ENCODE results near the gene LRRC7.

Gene LRRC7

DNA sequence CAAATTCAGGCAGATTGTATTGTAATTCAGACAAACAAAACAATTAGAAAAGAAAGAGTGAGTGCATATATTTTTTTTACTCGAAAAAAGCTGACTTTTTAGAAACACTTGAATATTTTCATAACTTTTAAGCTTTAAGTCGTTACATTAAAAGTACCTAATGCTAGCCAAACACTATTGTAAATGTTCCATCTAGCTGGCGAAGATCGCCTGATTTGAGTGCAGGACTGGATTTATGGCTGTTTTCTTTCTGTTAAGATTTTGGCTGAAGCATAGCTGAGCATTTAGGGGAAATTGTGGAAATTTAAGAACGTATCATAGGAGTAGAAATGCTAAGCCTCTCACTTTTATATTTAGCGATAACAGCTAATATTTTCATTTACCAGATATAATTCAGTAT lies 24.6 kb downstream of the LRRC7 start:
- DNase-seq, result no peak

DNA sequence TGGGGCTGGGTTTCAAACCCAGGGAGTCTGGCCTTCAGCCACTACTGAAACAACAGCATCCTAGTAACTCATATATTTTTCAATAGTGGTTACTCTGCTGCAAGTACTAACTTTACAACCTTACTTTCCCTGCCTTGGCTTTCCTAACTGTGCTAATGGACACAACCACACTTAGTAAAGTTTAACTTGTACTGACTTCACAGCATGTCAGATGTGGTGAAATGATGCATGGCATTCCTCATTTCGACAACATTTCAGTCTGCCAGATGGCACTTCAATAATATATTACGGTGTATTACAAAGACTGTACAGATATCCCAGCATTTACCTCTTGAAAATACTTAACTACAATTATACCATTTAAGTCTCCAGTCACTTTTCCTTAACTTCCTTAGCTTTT lies 27.8 kb downstream of the LRRC7 start:
- DNase-seq, result no peak

DNA sequence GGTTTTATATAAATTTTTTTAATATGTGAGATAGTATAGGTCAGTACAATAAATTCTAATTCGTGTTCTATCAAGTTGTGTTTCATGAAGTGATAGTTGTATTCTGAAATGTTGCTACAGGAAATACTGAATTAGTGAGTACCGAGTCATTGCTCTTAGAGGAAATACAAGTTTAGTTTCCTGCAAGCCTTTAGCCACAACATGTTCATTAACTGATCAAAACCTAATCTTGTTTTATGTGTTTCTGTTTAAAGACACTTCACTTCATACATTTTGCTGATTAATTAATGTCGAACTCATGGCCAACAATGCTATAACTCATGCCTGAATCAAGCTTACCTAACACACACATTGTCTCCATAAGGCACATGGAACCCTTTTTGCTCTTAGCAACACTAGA lies 43.6 kb downstream of the LRRC7 start:
- DNase-seq, result no peak

DNA sequence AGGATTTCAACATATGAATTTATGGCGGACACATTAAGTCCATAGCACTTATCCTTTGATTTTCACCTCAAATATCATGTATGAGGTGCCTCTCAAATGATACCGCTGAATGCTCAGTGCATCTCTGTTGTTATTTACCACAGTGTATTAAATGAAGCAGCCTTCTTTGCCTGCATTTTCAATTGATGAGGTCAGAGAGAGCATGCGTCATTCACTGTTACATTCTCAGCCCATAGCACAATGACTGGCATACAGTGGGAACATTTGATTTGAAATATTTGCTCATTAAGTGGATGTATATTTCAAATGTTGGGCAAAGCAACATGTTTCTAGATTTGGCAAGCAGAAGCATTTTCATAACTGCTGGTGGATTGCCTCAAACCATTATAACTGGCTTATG lies 45.7 kb downstream of the LRRC7 start:
- no peak for DNase-seq

DNA sequence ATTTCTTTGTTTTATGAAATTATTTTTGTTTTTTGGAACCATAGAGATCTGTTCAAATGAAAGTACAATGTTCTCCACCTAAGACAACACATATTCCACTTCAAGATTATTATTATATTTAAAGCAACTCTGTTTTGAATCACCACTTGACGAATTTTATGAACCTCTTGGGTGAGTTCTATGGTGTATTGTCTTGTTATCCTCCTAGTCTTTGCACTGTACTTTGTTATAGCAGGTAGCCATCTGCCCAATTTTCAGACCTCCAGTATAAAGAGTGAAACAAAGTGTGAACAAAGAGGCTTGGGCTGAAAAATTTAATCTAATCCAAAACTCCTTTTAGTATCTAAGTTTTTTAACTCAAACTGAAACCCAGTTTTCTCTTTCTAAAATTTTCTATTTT lies 71.0 kb downstream of the LRRC7 start:
- no peak for DNase-seq

DNA sequence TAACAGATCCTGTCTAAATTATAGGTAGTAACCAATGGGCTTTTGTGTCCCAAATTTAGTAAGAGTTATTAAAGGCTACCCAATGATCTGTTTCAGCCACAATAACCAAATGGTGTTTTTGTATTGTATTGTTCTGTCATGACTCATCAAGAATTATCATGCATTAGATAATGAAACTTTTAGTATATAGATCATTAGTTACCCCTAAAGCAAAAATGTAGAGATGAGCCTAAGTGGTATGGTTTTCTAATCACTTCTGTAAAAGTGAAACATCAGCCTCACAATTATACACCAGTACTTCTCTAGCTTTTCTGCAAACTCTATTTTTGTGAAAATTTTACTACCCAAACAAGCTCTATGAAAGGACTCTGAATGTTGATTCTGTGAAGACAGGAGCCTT lies 71.4 kb downstream of the LRRC7 start:
- DNase-seq, result no peak

DNA sequence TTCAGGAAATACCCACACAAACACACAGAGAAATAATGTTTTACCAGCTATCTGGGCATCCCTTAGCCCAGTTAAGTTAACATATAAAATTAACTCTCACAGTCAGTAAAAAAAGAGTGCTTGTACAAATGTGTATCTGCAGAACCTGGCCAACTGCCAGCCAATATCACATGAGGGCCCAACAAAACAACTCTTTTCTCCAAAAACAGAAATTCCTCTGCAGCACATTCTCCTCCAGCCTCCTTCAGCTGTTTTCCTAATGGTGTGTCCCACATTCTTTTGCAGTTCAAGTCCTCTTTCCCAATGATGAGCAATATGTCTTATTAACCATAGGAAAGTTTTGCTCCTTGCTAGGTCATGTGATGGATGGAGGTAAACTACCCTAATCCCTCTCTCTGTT lies 75.5 kb downstream of the LRRC7 start:
- peak; percentile 16 for DNase-seq

DNA sequence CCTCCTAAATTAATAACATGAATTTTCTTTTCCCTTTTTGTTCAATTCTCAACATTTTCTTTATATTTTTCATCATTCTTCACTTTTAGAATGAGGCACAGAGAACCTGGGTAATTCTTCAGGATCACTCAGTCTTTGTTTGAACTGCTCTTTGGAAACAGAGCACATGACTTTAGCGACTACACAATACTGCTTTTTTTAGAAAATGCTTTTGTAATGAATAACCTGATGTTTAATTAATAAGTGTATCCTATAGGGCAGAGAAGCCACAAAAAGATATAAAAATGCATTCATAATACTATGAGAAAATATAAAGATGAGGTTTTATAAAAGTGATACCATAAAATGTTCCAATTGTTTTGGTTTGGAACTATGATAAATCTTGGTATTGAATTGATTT lies 77.8 kb downstream of the LRRC7 start:
- DNase-seq, result no peak

DNA sequence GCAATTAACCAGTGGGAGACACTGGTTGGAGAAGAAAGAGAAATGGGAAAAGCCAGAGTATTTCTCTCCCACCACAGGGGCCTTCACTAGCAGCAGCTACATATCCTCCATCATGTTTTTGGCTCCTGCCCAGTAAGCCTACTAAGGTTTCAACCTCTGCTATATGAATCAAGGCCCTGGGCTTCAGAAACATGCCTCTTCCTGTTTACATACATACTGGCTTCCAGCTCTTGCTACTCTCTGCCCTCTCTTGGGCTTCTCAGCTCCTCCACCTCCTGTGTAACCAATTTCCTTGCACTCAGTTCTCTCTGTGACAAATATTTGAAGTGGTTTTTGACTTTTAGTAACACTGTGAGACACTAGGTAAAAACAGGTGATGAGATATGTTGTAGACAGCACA lies 80.8 kb downstream of the LRRC7 start:
- peak; percentile 8 for DNase-seq

DNA sequence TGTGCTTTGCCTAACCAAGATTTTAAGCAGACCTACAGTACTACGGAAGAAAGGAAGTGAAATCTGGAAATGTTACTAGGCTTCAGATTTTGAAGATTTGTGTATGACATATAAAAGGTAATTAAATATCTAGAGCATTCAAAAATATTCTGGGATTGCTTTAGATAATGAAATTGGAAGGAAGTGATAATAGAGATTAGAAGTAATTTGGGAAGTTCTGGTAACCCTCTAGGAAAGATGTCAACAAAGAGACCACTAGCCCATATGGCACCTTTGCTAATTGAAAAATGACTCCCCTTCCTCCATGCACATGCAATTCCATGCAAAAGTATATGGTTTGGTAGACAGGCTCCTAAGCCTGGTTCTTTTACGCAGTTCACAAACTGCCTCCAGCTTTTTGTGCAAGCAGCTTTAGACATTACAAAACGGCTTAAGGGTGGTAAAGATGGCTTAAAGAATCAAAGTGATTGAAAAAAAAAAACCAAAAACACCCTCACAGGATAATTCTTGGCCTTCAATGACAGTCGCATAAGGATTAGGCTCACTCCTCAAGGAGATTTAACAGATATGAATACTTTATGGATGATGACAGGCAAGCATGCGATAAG lies 81.8 kb downstream of the LRRC7 start:
- no peak for DNase-seq

DNA sequence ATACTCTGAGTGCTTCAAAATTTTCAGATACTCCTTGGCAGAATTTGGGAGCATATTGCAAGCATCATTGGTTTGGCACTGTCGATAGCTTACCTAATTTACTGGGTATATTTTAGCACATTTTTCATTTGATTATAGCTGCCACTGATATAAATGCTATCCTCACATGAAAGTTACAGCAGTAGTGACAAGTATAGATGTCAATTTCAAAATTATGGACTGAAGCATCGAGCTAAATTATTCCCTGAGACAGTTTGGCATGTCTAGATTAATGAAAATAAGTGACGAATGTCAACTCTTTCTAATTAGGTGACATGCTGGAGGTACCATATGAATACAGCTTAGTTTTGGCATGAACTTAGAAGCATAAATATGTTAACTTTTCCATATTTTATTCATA lies 83.1 kb downstream of the LRRC7 start:
- DNase-seq, result no peak

DNA sequence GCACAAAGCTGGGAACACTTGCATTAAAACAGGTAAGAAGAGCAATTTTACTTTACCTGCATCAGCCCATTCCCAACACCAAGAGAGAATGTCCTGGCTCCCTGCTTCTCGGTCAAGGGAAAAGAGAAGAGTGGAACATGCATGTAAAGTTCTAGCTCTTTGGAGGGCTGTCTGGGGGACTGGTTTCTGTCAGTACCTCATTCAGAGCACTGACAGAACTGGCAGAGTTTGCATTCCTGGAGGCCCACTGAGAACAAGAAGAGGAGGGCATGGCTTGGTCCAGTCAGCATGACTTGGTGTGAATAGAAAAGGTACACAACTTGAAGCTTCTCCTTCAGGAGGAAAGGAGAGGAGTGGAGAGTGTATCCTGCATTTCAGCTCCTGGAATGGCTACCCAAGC lies 83.9 kb downstream of the LRRC7 start:
- DNase-seq, result no peak

DNA sequence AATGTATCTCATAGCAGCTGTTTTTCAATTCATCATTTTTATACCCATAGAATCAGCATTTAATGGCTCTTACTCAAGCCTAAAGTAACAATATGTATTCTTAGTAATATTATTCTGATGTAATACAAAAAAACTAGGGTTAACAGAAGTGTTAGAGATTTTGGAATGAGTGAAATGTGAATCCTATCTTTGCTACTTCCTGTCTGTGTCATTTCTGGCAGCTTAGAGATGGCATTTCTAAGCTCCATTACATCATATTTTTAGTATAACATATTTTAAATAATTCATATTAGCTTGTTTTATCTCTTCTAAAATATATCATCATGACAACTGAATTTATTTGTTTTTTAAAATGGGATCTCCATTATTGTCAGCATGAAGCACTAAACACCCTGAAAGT lies 90.2 kb downstream of the LRRC7 start:
- peak; percentile 50 for DNase-seq

DNA sequence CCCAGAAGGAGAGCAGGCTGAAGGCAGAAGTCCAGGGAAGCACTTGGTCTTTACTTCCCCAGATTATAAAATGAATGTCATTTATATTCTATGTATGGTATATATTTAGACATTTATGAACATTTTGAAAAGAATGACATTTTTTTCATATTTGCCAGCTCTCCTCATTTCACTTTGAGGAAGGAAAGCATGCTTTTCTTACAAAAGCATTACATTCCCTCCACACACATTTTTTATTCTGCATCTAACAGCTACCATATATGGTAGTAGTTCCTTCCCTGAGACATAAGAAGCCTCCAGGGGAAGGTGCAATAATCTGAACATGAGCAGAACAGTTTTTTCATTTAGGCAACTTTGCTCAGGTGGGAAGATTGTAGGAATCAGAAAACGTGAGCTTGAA lies 94.0 kb downstream of the LRRC7 start:
- peak; percentile 45 for DNase-seq

DNA sequence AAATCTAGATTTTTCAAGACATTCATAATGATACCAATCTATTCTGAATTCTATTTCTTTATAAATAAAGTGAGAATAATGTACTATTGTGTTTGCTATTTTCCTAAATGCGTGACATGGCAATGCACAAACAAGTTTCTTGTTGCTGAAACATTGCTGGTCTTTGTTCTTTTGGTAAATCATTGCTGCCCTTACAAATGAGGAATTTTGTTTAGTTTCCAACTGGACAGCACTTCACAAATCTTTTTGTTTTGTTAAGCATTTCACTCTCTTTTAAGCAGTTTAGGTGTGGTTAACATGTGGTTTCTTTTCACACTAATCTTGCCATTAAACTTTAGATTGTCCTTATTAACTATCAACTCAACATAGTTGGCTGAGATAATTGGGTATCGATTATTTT lies 94.6 kb downstream of the LRRC7 start:
- DNase-seq, result no peak

DNA sequence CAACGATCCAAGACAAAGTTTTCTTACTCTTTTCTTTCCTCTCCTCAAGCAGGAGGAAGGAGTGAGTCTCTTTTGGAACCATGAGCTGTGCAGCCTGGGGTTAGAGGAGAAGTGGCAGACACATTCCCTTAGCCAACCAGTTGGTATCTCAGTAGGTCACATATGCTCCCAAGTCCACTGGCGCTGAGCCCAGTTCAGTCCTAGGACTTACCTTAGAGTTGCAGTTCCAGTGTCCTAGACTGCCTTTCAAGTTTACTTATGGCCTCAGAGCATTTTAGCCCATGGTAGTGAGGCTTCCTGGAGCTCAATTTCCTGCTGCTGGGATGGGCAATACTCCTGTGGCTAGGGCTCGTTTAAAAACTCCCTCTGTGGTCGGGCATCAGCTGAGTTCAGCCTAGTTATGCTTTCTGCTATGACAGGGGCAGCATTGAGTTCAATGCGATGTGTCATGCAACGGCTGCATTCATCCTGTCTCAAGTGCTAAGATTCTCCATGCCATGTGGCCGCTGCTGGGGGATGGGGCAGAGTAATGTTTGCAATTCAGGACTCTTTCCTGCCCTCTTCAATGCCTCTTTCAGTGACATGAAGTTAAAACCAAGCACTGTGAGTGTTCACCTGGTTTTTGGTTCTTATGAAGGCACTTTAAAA lies 103.8 kb downstream of the LRRC7 start:
- DNase-seq, result peak; percentile 30

DNA sequence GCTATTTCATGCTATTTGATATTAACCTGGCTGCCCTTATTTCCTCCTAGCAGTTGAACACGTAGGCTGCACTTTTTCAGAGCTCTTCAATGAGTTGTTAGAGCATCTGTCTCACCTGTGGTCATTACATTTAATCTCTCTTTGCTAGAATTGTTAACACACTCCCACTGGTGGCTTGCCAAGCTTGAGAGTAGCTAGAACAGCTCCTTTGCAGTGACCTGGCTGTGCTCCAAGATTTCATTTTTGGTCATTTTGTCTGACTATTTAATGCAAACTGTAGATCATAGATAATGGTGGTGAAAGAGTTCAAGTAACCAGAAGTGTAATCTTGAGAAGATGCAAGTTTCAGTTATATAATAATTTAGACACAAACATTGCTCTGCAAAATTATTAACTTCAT lies 105.6 kb downstream of the LRRC7 start:
- no peak for DNase-seq

DNA sequence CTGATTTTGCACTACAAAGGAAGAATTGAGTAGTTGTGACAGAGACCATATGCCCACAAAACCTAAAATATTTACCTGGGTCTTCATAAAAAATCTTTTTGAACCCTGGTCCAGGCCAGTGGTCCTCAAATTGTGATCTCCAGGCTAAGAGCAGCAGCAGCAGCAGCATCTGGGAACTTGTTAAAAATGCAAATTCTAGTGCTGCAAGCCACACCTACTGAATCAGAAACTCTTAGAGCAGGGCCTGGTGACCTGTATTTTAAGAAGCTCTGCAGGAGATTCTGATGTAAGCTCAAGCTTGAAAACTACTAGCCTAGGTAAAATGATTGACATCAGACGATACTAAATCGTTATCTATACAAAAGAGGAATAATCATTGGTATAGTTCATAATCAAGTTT lies 112.2 kb downstream of the LRRC7 start:
- no peak for DNase-seq

DNA sequence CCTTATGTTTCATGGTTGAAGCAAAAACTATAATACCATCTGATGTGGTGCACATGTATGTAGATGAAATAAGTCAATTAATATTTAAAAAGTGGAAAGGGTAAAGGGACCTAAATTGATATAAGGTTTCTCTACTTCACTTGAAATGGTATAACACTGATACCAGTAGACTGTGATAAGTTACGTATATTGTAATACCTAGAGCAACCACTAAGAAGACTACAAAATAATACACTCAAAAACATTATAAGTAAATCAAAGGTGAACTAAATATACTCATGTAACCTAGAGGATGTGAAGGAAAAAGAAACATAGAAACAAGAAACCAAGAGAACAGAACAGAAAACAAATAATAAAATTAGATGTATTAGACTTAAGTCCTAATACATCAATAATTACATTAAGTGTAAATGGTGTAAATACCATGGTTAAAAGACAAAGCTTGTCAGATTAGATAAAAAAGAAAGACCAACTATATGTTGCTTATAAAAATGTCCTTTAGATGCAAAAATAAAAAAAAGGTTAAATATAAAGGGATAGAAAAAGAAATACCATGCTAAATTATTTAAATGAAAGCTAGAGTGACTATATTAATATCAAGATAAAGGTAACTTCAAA lies 118.8 kb downstream of the LRRC7 start:
- no peak for DNase-seq

DNA sequence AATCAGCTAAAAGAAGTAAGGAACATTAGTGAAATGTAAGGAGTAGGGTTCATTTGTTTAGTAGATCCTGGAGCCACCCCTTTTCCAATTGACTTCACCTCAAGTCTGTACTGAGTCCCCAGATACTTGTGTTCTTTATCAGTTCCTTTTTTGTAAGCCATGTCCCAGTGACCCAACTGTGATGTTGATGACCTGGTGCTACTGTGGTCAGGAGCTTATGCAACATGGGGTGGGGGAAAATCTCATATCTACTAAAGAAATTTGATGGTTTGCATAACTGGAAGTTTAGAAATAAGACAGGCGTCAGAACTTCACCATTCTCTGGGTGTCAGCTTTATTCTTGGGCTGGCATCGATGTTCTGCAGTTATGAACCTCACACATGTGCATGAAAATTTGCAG lies 120.5 kb downstream of the LRRC7 start:
- DNase-seq, result no peak

DNA sequence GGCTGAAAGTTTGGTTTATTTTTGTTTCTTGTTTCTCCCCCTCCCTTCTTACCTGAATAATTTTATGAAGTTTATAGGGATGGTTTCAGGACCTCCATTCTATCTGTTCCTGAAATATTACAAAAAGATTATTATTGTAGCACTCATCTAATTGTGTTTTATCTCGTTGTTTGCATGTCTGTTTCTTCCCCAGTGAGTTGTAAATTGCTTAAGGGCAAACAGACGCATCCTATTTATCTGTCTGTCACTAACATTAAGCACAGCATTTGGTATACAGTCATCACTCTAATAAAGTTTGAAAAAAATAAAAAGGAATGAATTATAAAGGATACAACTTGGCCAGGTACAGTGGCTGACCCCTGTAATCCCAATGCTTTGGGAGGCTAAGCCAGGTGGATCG lies 123.5 kb downstream of the LRRC7 start:
- DNase-seq, result no peak

DNA sequence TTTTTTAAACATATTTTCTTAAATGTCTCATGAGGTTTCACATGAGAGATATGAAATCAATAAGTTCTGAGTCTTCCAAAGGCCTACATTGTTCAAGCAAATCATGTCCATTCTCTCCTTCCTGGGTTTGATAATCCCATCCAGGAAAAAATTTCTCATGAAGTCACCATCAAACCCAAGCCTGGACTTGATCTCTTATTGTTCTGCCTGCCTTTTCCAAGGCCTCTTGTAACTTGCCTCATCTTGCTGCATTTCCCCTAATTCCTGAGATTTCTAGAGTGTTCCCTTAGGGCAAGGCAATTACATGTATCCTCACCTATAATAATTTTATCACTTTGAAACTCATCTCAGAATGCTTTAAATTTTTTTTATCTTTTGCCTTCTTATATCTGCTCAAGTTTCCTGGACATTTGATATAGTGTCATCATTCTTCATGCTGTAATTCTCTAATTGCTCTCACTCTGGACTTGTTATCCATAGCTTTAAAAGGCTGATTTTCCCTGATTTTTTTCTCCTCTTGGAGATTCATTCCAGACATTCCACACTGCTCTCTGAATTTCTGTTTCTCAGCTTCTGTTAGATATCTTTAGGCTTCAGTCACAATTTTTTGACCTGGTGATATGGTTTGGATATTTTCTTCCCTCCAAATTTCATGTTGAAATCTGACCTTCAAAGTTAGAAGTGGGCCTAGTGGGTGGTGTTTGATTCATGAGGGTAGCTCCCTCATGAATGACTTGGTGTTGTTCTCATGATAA lies 126.4 kb downstream of the LRRC7 start:
- peak; percentile 5 for DNase-seq

DNA sequence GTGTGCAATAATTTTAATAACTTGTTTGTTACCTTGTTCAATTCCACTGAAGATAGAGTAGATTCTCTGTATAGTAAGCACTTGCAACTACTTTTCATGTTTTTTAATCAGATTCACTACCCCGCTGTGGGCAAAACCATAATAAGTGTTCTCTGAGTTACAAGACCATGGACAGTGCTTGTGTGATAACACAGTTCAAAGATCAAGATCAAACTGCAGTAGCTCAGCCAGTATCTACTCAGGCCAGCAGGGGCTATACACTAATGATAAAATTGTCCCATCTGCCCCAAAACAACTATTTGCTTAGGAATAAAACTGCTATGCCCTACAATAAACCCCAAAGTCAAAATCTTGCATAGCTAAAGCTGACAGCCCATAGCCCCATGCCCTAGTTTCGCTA lies 129.6 kb downstream of the LRRC7 start:
- no peak for DNase-seq

DNA sequence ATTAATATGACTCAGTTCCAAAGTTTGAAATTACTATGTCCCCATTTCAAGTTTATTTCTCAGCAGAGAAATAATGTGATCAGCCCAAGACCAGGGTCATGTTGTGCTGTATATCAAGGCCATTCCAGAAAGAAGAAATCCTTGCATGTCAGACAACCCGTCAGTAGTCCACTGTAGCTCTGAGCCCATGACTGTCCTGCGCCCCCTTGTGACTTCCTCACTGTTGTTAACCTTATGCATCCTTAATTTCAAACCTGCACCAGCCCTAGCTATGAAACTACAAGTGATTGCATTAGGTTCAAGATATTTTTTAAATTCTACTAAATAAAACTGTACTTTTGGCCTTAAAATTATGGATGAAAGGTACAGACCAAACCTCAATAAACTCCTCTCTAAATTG lies 133.0 kb downstream of the LRRC7 start:
- DNase-seq, result peak; percentile 28
